Peyer's patch (tissue), 4 donors: ENCODE measurements around the gene SHMT2.

Experiments used
- CTCF ChIP-seq, 6 experiments: fragments of 450-650 bp in 4 of 6; fragments of 200-600 bp in 2 of 6; sonication (generic) in 1 of 6; IDR thresholded peaks; one replicate each; pipeline ENCODE4 v1.5.1; 2017 to 2019; ENCODE audit warnings: antibody characterized with exemption in 6 of 6, mild to moderate bottlenecking in 3 of 6, moderate library complexity in 1 of 6
- POLR2A ChIP-seq, 2 donors: fragments of 450-650 bp; IDR thresholded peaks; one replicate each; pipeline ENCODE4 v1.5.1; 2017; ENCODE audit warnings: antibody characterized with exemption in 2 of 2, mild to moderate bottlenecking in 2 of 2, moderate library complexity in 2 of 2

GRCh38 chr12:57263096-57263495 lies 33.6 kb downstream of the SHMT2 start:
- TF ChIP-seq CTCF (IDR thresholded peaks at IDR 0.05) (no peak), POLR2A (IDR thresholded peaks at IDR 0.05) (no peak)
